Endothelial cell of umbilical vein (primary cell): ENCODE measurements around the gene MOB1B. TPM values are rescaled to one million over a fixed set of nuclear protein-coding genes. Genes with fewer than 3 reads are reported as not detected.

ENCODE experiments used
- BruUV-seq: library from RNA; stranded (reverse); fragments of 400-500 nt; replicated peaks from 2 replicates; lab custom pipeline; 2021; lab: Mats Ljungman, UMichigan
- CTCF ChIA-PET: fragments of 300-600, 350-600 bp; sonication (Branson Sonifier 250); formaldehyde crosslinking; loops from one replicate; lab custom pipeline; 2021; ENCODE audit warnings: antibody characterized with exemption, inconsistent platforms; lab: Charles Lee
- POLR2A ChIA-PET: fragments of 300-600, 350-600 bp; sonication (Branson Sonifier 250); formaldehyde crosslinking; loops from one replicate; lab custom pipeline; 2021; ENCODE audit warnings: antibody characterized with exemption, inconsistent platforms; lab: Charles Lee
- DNase-seq: peaks from one replicate; pipeline ENCODE4 v3.0.0-alpha.2; 2011; ENCODE audit warnings: low read depth, low spot score
- FAIRE-seq: peaks from 2 replicates; lab custom pipeline; 2011; peaks lifted over from hg19 to GRCh38; lab: Jason Lieb, UNC
- H2AFZ ChIP-seq: 2 replicates; pipeline ENCODE4 v1.6.0; 2012; ENCODE audit warnings: low read depth, low read length, control low read depth, inconsistent platforms
- H3K27ac ChIP-seq: 2 replicates; pipeline ENCODE4 v1.5.1; 2011; ENCODE audit warnings: low read depth, mild to moderate bottlenecking, control low read depth, low read length, moderate library complexity; ENCODE audit not compliant: insufficient read depth
- H3K27me3 ChIP-seq, 2 experiments: 2 replicates each; pipeline versions ENCODE4 v1.6.0 to v1.6.1; 2011; ENCODE audit warnings: low read length in 2 of 2, mixed read lengths in 1 of 2; ENCODE audit not compliant: control insufficient read depth in 2 of 2, insufficient read depth in 2 of 2
- H3K36me3 ChIP-seq, 2 experiments: 2 replicates in 1 of 2; 3 replicates in 1 of 2; pipeline ENCODE4 v1.5.1; 2011; ENCODE audit warnings: low read length in 2 of 2, mild to moderate bottlenecking in 1 of 2, moderate library complexity in 1 of 2; ENCODE audit not compliant: control insufficient read depth in 2 of 2, insufficient read depth in 2 of 2; ENCODE audit errors: extremely low read depth in 1 of 2
- H3K4me1 ChIP-seq: 3 replicates; pipeline ENCODE4 v1.5.1; 2011; ENCODE audit warnings: mild to moderate bottlenecking, low read length; ENCODE audit not compliant: control insufficient read depth, insufficient read depth; ENCODE audit errors: extremely low read depth
- H3K4me2 ChIP-seq: 2 replicates; pipeline ENCODE4 v1.6.1; 2011; ENCODE audit warnings: low read length, control low read depth, mixed read lengths; ENCODE audit not compliant: insufficient read depth
- H3K4me3 ChIP-seq, 3 experiments: fragments of 200-600 bp in 1 of 3; sonication (generic), shearing (Covaris generic) in 1 of 3; replicated peaks in 1 of 3; 2 replicates each; pipeline ENCODE4 v1.5.1; 2011 to 2016; ENCODE audit warnings: control low read depth in 3 of 3, low read length in 3 of 3, mild to moderate bottlenecking in 2 of 3, inconsistent platforms in 1 of 3, low read depth in 1 of 3, moderate library complexity in 1 of 3; ENCODE audit not compliant: insufficient read depth in 1 of 3
- H3K79me2 ChIP-seq: 2 replicates; pipeline ENCODE4 v1.6.0; 2012; ENCODE audit warnings: low read length, inconsistent platforms; ENCODE audit not compliant: control insufficient read depth, insufficient read depth
- H3K9ac ChIP-seq: replicated peaks from 2 replicates; pipeline ENCODE3; 2011; ENCODE audit warnings: low read length, control low read depth; ENCODE audit not compliant: insufficient read depth; ENCODE audit errors: extremely low read depth
- H3K9me1 ChIP-seq: replicated peaks from 3 replicates; pipeline ENCODE4 v1.6.0; 2011; ENCODE audit warnings: mild to moderate bottlenecking, low read length; ENCODE audit not compliant: control insufficient read depth, insufficient read depth; ENCODE audit errors: extremely low read depth
- H3K9me3 ChIP-seq: replicated peaks from 2 replicates; pipeline ENCODE4 v1.5.1; 2012; ENCODE audit warnings: low read length, inconsistent platforms; ENCODE audit not compliant: control insufficient read depth, insufficient read depth
- H4K20me1 ChIP-seq: replicated peaks from 2 replicates; pipeline ENCODE3; 2011; ENCODE audit warnings: mild to moderate bottlenecking, low read length; ENCODE audit not compliant: control insufficient read depth, insufficient read depth; ENCODE audit errors: extremely low read depth
- EZH2 ChIP-seq: IDR thresholded peaks from 2 replicates; pipeline ENCODE4 v1.6.1; 2012; ENCODE audit warnings: borderline replicate concordance, low read depth, mild to moderate bottlenecking, moderate library complexity, low read length, inconsistent platforms; ENCODE audit not compliant: severe bottlenecking
- FOS ChIP-seq: IDR thresholded peaks from 2 replicates; pipeline ENCODE4 v1.6.1; 2011; ENCODE audit warnings: mild to moderate bottlenecking, low read length, moderate library complexity, borderline replicate concordance; ENCODE audit not compliant: insufficient read depth
- GATA2 ChIP-seq: IDR thresholded peaks from 2 replicates; pipeline ENCODE4 v1.7.0; 2011; ENCODE audit warnings: low read depth, mild to moderate bottlenecking, moderate library complexity, mixed read lengths, low read length; ENCODE audit not compliant: insufficient read length, insufficient read depth
- JUN ChIP-seq: IDR thresholded peaks from 2 replicates; pipeline ENCODE4 v1.6.1; 2011; ENCODE audit warnings: borderline replicate concordance, low read depth; ENCODE audit not compliant: insufficient read length, insufficient read depth
- MAX ChIP-seq: IDR thresholded peaks from 2 replicates; pipeline ENCODE4 v1.6.1; 2011; ENCODE audit not compliant: insufficient read depth, insufficient read length
- MYC ChIP-seq: IDR thresholded peaks from one replicate; pipeline ENCODE4 v1.6.1; 2011; ENCODE audit warnings: mild to moderate bottlenecking, low read depth, low read length
- POLR2A ChIP-seq: IDR thresholded peaks from 2 replicates; pipeline ENCODE4 v1.6.1; 2012; ENCODE audit warnings: low read depth, mild to moderate bottlenecking, control low read depth, low read length
- POLR2AphosphoS5 ChIP-seq: IDR thresholded peaks from 2 replicates; pipeline ENCODE4 v1.6.1; 2012; ENCODE audit warnings: low read depth, mild to moderate bottlenecking, control low read depth, low read length, moderate library complexity; ENCODE audit not compliant: insufficient read depth
- dilution Hi-C: fragments of 300-500 bp; cut with MboI; formaldehyde crosslinking; loops from one replicate; pipeline ENCODE4 v1.15.0; 2019; ENCODE audit warnings: low sequenced_read_pairs; ENCODE audit not compliant: extremely low pct_ligation_motif_present
- intact Hi-C: fragments of 100-400 bp; cut with micrococcal nuclease; formaldehyde crosslinking; loops from one replicate; pipeline ENCODE4 v1.10.0; 2022
- polyA plus RNA-seq, 4 experiments: library from polyadenylated mRNA; depleted of rRNA in 3 of 4; stranded (reverse) in 3 of 4; unstranded in 1 of 4; fragments of >200 nt; gene quantifications; 2 replicates each; pipeline versions ENCODE4 v1.2.1 to v1.2.3, GENCODE V29; 2011 to 2012; ENCODE audit warnings: missing spikeins in 1 of 4
- total RNA-seq: library from RNA; stranded (reverse); gene quantifications from 2 replicates; pipeline ENCODE4 v1.2.3, GENCODE V29; 2021
- TF ChIP-seq, protein P1 (sequence below), 2 donors: IDR thresholded peaks; 1 replicate in 1 of 2; 2 replicates in 1 of 2; pipeline ENCODE4 v1.5.1; 2011; ENCODE audit warnings: low read length in 2 of 2, mild to moderate bottlenecking in 2 of 2, moderate library complexity in 2 of 2, control low read depth in 1 of 2, inconsistent platforms in 1 of 2, low read depth in 1 of 2; ENCODE audit not compliant: insufficient read depth in 1 of 2; ENCODE audit errors: extremely low read depth in 1 of 2

Gene MOB1B
- total and polyA plus RNA-seq, 2 donors (not counting 3 experiments of a cell fraction or from before 2014, with no cell fraction given) = 4.3 to 23.9 TPM

GRCh38 chr4:70874268-70875156, 27.7 kb upstream of the MOB1B start:
- H3K4me2 ChIP-seq = no peak overlapping the region
- intact Hi-C loops (no loop called here), dilution Hi-C loops (no loop called here)
- POLR2A ChIA-PET = no interaction called here
- H3K27me3 ChIP-seq = no peaks in the 10 kb centered on the region
- TF ChIP-seq EZH2 = no peak
- TF ChIP-seq GATA2 = no peak
- no peak for TF ChIP-seq MYC
- TF ChIP-seq, protein P1, sequence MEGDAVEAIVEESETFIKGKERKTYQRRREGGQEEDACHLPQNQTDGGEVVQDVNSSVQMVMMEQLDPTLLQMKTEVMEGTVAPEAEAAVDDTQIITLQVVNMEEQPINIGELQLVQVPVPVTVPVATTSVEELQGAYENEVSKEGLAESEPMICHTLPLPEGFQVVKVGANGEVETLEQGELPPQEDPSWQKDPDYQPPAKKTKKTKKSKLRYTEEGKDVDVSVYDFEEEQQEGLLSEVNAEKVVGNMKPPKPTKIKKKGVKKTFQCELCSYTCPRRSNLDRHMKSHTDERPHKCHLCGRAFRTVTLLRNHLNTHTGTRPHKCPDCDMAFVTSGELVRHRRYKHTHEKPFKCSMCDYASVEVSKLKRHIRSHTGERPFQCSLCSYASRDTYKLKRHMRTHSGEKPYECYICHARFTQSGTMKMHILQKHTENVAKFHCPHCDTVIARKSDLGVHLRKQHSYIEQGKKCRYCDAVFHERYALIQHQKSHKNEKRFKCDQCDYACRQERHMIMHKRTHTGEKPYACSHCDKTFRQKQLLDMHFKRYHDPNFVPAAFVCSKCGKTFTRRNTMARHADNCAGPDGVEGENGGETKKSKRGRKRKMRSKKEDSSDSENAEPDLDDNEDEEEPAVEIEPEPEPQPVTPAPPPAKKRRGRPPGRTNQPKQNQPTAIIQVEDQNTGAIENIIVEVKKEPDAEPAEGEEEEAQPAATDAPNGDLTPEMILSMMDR (IDR thresholded peaks at IDR 0.05; ENCODE audit: extremely low read depth in 1 of 2, insufficient read depth in 1 of 2, low read depth in 1 of 2, low read length in 2 of 2) = no peak
- no peak for TF ChIP-seq POLR2A
- TF ChIP-seq FOS = no peak
- TF ChIP-seq POLR2AphosphoS5 = no peak
- TF ChIP-seq JUN = no peak
- no peak for TF ChIP-seq MAX
- H3K9ac ChIP-seq = no peak overlapping the region
- no peak overlapping the region for H3K4me3 ChIP-seq
- BruUV-seq = no TSS peak
- DNase-seq (no peak), FAIRE-seq (no peak)
- no peak overlapping the region for H3K27ac ChIP-seq
- H2AFZ ChIP-seq = no peak overlapping the region
- no peaks in the 10 kb centered on the region for H3K9me1 ChIP-seq
- H3K4me1 ChIP-seq = no peaks in the 10 kb centered on the region
- H4K20me1 ChIP-seq = no peaks in the 10 kb centered on the region
- no peaks in the 10 kb centered on the region for H3K9me3 ChIP-seq
- CTCF ChIA-PET = no interaction called here
- H3K36me3 ChIP-seq = no peaks in the 10 kb centered on the region
- H3K79me2 ChIP-seq = no peaks in the 10 kb centered on the region
